GM18873 (cell line): Measurements from ENCODE around the gene ENOX1.

Experiments used
- ATAC-seq: cut with Tn5 transposase; IDR thresholded peaks from one replicate; pipeline ENCODE4 v1.9.1; 2021; ENCODE audit warnings: mild to moderate bottlenecking, moderate library complexity, moderate number of reproducible peaks; ENCODE audit not compliant: unreplicated experiment, low FRiP score

ENOX1 gene

GRCh38 chr13:43240278-43240677, 546.5 kb downstream of the ENOX1 start:
- ATAC-seq = no peak

GRCh38 chr13:43239275-43239840, 547.4 kb downstream of the ENOX1 start:
- ATAC-seq = no peak

DNA sequence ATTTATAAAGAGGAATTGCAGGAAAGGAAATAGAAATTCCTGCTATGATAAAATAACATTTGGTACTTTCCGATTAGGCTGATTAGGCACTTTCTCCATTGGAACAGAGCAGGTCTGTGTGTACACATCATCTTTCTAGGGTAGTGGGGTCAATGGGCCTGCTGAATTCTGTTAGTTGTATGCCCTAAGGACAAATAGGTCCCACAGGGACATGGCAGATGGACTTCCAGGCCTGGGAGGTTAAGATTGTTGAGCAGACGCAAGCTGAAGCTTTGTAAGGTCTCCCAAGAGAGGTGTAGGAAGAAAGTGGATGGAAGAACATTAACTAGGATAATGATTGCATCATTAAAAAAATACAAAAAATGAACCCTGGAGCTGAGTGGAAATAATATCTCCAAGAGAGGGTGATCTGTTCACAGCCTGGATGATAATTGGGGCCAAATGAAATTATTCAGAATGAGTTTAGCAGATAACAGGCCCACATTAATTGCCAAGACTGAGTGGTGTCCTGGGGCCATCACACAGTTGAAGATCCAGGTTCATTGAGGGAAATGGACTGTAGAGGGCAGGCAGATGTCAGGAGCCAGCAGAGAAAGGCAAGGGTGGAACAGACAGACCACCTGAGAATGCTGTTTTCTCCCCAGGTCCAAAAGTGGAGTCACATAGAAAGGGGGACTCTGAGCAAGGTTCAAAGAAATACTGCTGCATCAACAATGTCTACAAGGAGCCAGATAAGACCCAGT, 548.3 kb downstream of the ENOX1 start:
- ATAC-seq = no peak

GRCh38 chr13:43237616-43238015, 549.2 kb downstream of the ENOX1 start:
- no peak for ATAC-seq

GRCh38 chr13:43235028-43235427, 551.7 kb downstream of the ENOX1 start:
- ATAC-seq = no peak

DNA sequence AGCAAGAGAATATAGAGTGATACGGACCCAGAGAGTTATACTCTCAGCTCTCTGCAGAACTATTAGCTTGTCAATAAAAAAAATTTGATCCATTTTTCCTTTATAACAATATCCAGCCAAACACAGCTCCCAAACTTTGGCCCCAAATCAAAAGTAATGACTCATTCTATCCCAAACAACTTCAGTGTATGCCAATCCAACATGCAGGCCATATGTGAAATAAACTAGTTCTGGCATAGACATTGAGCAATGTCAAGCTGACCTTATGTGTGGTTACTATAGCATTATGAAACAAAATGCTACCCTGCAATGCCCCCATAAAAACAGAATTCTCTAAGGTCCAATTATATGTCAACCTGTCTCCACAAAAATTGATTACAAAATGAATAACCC, 553.9 kb downstream of the ENOX1 start:
- no peak for ATAC-seq

- no peak for ATAC-seq
Measured at GRCh38 chr13:43232144-43232872, 554.5 kb downstream of the ENOX1 start.

DNA sequence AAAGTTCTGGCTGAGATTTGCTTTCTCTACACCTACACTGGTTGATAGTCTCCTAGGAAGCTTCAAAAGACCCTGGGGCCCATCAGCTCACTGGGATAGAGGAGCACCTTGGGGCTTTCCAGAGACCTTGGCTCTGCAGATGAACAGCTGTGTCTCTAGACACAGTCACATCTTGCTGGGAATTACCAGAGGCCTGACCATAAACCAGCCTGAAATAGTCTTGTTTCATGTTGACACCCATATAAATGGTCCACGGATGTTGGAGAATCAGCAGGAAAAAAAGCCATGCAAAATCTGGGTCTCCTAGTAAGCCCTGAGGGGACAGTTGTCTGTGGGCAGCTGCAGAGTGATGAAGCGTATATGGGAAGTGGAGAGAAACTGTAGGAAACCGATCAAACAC, 555.8 kb downstream of the ENOX1 start:
- no peak for ATAC-seq

DNA sequence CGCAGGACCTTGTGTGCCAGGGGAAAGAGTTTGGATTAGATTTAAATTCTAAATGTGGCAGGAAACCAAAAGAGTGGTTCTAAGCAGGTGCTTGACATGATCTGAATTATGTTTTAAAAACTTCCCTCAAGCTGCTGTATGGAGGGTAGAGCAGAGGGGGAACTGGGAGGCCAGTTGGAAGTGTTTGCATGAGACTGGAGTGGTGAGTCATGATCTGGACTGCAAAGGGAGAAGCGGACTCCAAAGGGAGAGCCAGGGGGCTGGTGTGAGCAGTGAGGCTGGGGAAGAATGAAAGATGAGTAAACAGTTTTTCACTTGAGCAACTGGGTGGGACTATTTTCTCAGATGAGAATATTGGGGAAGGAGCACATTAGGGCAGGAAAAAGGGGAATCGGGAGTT, 557.3 kb downstream of the ENOX1 start:
- no peak for ATAC-seq

GRCh38 chr13:43227721-43228120, 559.1 kb downstream of the ENOX1 start:
- no peak for ATAC-seq

DNA sequence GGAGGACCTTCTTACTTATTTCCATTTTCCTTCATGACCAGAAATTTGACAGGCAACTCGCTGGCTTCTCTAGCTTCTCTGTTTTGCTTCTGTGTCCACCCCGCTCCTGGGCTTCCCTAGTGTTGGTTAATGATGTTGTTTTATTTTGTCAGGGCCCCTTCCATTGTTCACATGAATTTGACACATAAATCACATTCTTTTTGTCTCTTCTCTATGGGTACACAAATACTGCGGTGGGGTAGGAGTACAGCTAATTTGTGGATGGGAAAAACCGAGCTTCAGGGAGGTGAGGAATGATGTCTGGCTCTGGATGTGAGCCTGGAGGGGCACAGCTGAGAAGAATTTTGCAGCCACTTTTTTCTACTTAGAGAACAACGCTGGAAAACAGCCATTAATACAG, 563.6 kb downstream of the ENOX1 start:
- no peak for ATAC-seq

- ATAC-seq = no peak
Measured at GRCh38 chr13:43222086-43222485, 564.7 kb downstream of the ENOX1 start.

DNA sequence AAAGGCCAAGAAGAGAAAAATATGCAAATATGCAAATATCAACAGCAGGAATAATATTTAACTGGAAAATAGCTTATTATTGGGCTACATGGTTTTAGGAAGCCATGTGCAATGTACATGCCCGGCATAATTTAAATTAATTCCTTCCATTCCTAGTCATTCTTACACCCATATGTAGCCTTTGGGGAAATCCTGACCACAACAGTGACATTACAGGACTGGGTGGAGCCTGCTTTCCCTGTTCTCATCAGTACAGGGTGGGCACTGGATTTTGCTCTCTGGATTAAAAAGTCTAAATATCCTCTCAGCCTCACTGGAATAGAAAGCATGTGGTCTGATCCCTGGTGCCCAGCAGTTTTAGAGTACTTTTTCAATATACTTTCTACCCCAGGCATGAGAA, 565.2 kb downstream of the ENOX1 start:
- ATAC-seq = no peak

- no peak for ATAC-seq
Measured at GRCh38 chr13:43220873-43221595, 565.7 kb downstream of the ENOX1 start.

GRCh38 chr13:43214124-43214523, 572.6 kb downstream of the ENOX1 start:
- no peak for ATAC-seq

GRCh38 chr13:43206838-43207237, 579.9 kb downstream of the ENOX1 start:
- no peak for ATAC-seq

DNA sequence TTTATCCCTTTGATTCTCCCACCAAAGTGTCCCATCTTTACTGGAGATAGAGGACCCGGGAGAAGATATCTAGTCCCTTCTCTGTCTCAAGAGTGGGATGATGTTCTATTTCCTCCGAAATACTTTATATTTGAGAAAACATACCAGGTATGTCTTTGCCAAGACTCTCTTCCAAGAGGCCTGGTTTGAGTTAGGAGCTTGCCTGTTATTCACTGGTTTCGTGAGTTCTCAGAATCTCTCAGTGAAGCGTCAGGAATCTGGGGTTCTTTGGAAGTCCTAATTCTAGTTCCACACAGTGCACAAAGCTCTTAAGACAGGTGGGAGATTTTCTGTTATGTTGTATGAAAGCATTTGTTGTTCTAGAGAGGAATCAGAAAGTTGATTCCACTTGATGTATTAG, 581.4 kb downstream of the ENOX1 start:
- no peak for ATAC-seq

DNA sequence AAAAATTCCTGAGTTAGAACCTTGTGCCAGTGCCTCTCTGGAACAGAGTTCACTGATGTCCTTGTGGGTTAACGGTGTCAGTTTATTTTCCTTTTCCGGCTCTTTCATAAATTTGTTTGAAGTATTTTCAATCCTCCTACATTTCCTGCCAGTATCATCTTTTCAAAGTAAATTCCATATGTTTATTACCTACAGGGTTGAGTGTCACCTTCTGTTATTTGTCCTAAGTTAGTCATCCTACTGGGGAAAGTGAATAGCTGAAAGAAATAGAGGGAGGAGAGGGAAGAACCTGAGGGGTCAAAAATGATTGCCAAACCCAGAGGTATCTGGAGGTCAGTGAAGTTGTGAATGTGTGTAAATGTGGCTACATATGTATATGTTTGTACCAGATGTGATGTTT, 582.2 kb downstream of the ENOX1 start:
- no peak for ATAC-seq

GRCh38 chr13:43203781-43204180, 583.0 kb downstream of the ENOX1 start:
- no peak for ATAC-seq

DNA sequence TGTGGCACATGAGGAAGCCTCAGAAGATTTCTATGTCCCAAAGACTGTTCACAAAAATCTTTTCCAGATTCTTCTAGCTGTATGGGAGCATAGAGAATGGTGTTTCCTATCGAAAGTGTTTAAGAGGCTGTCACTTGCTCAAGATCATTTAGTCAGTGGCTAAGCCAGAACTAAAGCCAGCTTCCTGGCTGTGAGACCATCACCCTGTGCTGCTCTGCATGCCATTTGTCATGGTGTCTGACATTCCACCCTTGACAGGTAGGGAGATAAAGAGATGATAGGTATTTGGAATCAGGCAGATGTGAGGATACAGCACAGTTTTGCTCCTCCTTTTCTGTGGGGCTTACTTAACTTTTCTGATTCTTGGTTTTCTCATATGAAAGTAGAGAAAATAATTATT, 586.0 kb downstream of the ENOX1 start:
- no peak for ATAC-seq

GRCh38 chr13:43200307-43200706, 586.5 kb downstream of the ENOX1 start:
- no peak for ATAC-seq
